K562 (cell line): ENCODE data around the gene ELK4. TPM values are rescaled to one million over a fixed set of nuclear protein-coding genes. Genes with fewer than 3 reads are reported as not detected.

Experiments used
- ATAC-seq: fragments of 200-7000 bp; cut with Tn5 transposase; 3 replicates; pipeline ENCODE4 v1.9.1; 2020; ENCODE audit warnings: moderate library complexity
- BruUV-seq: library from RNA; stranded (reverse); fragments of 400-500 nt; replicated peaks from 2 replicates; lab custom pipeline; 2021; lab: Mats Ljungman, UMichigan
- CTCF ChIA-PET: fragments of 300-600 bp; formaldehyde crosslinking; extraction: SDS; loops from one replicate; lab custom pipeline; 2021; ENCODE audit warnings: low intra/inter-chr PET ratio; lab: Yijun Ruan, JAX
- POLR2A ChIA-PET: fragments of 300-600, 350-650 bp; sonication (Branson Sonifier 250); formaldehyde crosslinking; extraction: SDS; loops from one replicate; lab custom pipeline; 2021; ENCODE audit warnings: antibody characterized with exemption, inconsistent platforms; lab: Yijun Ruan, JAX
- DNase-seq, 4 experiments: peaks; one replicate each; pipeline versions ENCODE4 v3.0.0 to v3.0.0-alpha.2; 2011 to 2018; ENCODE audit warnings: low spot score in 3 of 4, mixed read lengths in 3 of 4; ENCODE audit errors: extremely low read depth in 1 of 4
- FAIRE-seq: peaks from 2 replicates; lab custom pipeline; 2011; peaks lifted over from hg19 to GRCh38; lab: Jason Lieb, UNC
- H2AFZ ChIP-seq: 2 replicates; pipeline ENCODE4 v1.6.0; 2011; ENCODE audit warnings: low read depth, low read length, control low read depth, inconsistent platforms
- H3K27ac ChIP-seq: fragments of 200-600 bp; 3 replicates; pipeline ENCODE4 v1.8.0; 2011; ENCODE audit warnings: low read depth, mild to moderate bottlenecking, control low read depth, inconsistent platforms, low read length, moderate library complexity, mixed read lengths; ENCODE audit errors: extremely low read depth
- H3K27me3 ChIP-seq, 2 experiments: fragments of 300-600 bp in 1 of 2; 2 replicates in 1 of 2; 3 replicates in 1 of 2; pipeline versions ENCODE4 v1.6.0 to v1.8.0; 2011; ENCODE audit warnings: inconsistent platforms in 2 of 2, low read length in 2 of 2, mild to moderate bottlenecking in 1 of 2, mixed read lengths in 1 of 2, moderate library complexity in 1 of 2; ENCODE audit not compliant: control insufficient read depth in 2 of 2, insufficient read depth in 2 of 2
- H3K36me3 ChIP-seq: fragments of 300-600 bp; 3 replicates; pipeline ENCODE4 v1.8.0; 2011; ENCODE audit warnings: mild to moderate bottlenecking, low read length, inconsistent platforms; ENCODE audit not compliant: control insufficient read depth, insufficient read depth
- H3K4me1 ChIP-seq, 2 experiments: fragments of 200-600 bp in 1 of 2; replicated peaks in 1 of 2; 2 replicates in 1 of 2; 3 replicates in 1 of 2; pipeline versions ENCODE4 v1.5.1 to v1.8.0; 2011; ENCODE audit warnings: inconsistent platforms in 2 of 2, low read length in 2 of 2, mild to moderate bottlenecking in 1 of 2, mixed read lengths in 1 of 2, moderate library complexity in 1 of 2; ENCODE audit not compliant: control insufficient read depth in 2 of 2, insufficient read depth in 2 of 2
- H3K4me2 ChIP-seq: 2 replicates; pipeline ENCODE4 v1.6.1; 2011; ENCODE audit warnings: low read length, control low read depth, inconsistent platforms, mixed read lengths; ENCODE audit not compliant: insufficient read depth
- H3K4me3 ChIP-seq: fragments of 200-600 bp; sonication (generic), shearing (Covaris generic); 2 replicates; pipeline ENCODE4 v1.5.1; 2016; ENCODE audit warnings: control low read depth, inconsistent platforms
- H3K79me2 ChIP-seq: fragments of 200-600 bp; 3 replicates; pipeline ENCODE4 v1.8.0; 2011; ENCODE audit warnings: low read length, inconsistent platforms; ENCODE audit not compliant: control insufficient read depth, insufficient read depth
- H3K9ac ChIP-seq, 2 experiments: 2 replicates each; pipeline versions ENCODE4 v1.6.0 to v1.6.1; 2011; ENCODE audit warnings: low read depth in 2 of 2, low read length in 2 of 2, control low read depth in 1 of 2, inconsistent platforms in 1 of 2, mild to moderate bottlenecking in 1 of 2, mixed read lengths in 1 of 2; ENCODE audit not compliant: insufficient read depth in 1 of 2
- H3K9me1 ChIP-seq: one replicate; pipeline ENCODE4 v1.6.0; 2011; ENCODE audit warnings: inconsistent platforms, mild to moderate bottlenecking, low read length, moderate library complexity; ENCODE audit not compliant: control insufficient read depth, insufficient read depth
- H3K9me3 ChIP-seq: replicated peaks from 2 replicates; pipeline ENCODE4 v1.5.1; 2011; ENCODE audit warnings: low read depth, low read length, inconsistent platforms; ENCODE audit not compliant: control insufficient read depth, insufficient read depth
- H4K20me1 ChIP-seq: replicated peaks from 2 replicates; pipeline ENCODE4 v1.6.1; 2011; ENCODE audit warnings: low read length, inconsistent platforms, mixed read lengths; ENCODE audit not compliant: control insufficient read depth, insufficient read depth
- CBFA2T3 ChIP-seq: fragments of 450-650 bp; IDR thresholded peaks from 2 replicates; pipeline ENCODE4 v1.6.1; 2017
- ETV6 ChIP-seq, 3 experiments: fragments of 150-350 bp in 1 of 3; sonication (generic) in 1 of 3; formaldehyde crosslinking in 1 of 3; IDR thresholded peaks; 2 replicates each; pipeline versions ENCODE4 v1.6.1 to v1.8.0; 2014 to 2022; ENCODE audit warnings: borderline replicate concordance in 2 of 3, low read depth in 2 of 3, antibody characterized with exemption in 1 of 3, low read length in 1 of 3, mild to moderate bottlenecking in 1 of 3, missing genetic modification reagents in 1 of 3
- MYC ChIP-seq, 2 experiments: fragments of 250-450 bp in 1 of 2; sonication (Bioruptor Pico) in 1 of 2; IDR thresholded peaks; 2 replicates each; pipeline versions ENCODE4 v1.5.1 to v1.6.1; 2012 to 2021; ENCODE audit warnings: low read depth in 2 of 2, borderline replicate concordance in 1 of 2, improper control_type of control experiment in 1 of 2, low read length in 1 of 2, mild to moderate bottlenecking in 1 of 2, moderate library complexity in 1 of 2
- PCBP2 ChIP-seq: fragments of 200-400 bp; formaldehyde crosslinking; IDR thresholded peaks from 2 replicates; pipeline ENCODE4 v1.6.1; 2018; ENCODE audit warnings: low read length, low read depth, mild to moderate bottlenecking, moderate library complexity; ENCODE audit not compliant: poor library complexity, severe bottlenecking
- ZNF41 ChIP-seq: fragments of 250-450 bp; sonication (Bioruptor Pico); conservative IDR thresholded peaks from 2 replicates; pipeline ENCODE4 v1.4.0; 2020; ENCODE audit warnings: mild to moderate bottlenecking
- WGBS: fragments of 100-300 bp; shearing (Covaris generic); methylation state at CpG from one replicate; pipeline ENCODE4 v1.1.6; 2016; ENCODE audit warnings: low coverage, mixed read lengths; ENCODE audit not compliant: insufficient coverage; ENCODE audit errors: missing lambda C conversion rate; 5-methylcytosine and 5-hydroxymethylcytosine counted together
- in situ Hi-C: fragments of 300-500 bp; cut with MboI; formaldehyde crosslinking; loops from 4 replicates; pipeline ENCODE4 v1.15.0; 2018; ENCODE audit warnings: inconsistent platforms, mixed read lengths
- intact Hi-C: fragments of 100-400 bp; cut with micrococcal nuclease; formaldehyde crosslinking; loops from 2 replicates; pipeline ENCODE4 v1.14.2; 2022
- polyA plus RNA-seq, 8 experiments: library from polyadenylated mRNA; depleted of rRNA in 4 of 8; stranded (reverse) in 5 of 8; unstranded in 3 of 8; fragments of >200 nt; fragmentation: Nextera tagmentation in 2 of 8; fragmentation: Illumina TruSeq in 1 of 8; extraction: Ambion mirVana in 2 of 8; extraction: Trizol in 1 of 8; gene quantifications; 2 replicates each; pipeline versions ENCODE4 v1.2.1 to v1.2.3, GENCODE V29; 2011 to 2014; ENCODE audit warnings: inconsistent platforms in 1 of 8, missing spikeins in 1 of 8
- total RNA-seq, 7 experiments: library from RNA; depleted of rRNA in 6 of 7; stranded (reverse); fragments of >200 nt in 6 of 7; fragmentation: Illumina TruSeq in 2 of 7; extraction: Trizol in 2 of 7; gene quantifications; 2 replicates each; pipeline versions ENCODE4 v1.2.1 to v1.2.3, GENCODE V29; 2011 to 2021; ENCODE audit warnings: low replicate concordance in 1 of 7
- TF ChIP-seq, protein P1 (sequence below): sonication (generic); formaldehyde crosslinking; IDR thresholded peaks from 2 replicates; pipeline ENCODE4 v1.8.1; 2023; ENCODE audit warnings: mild to moderate bottlenecking, missing genetic modification reagents
- TF ChIP-seq, protein P2 (sequence below): IDR thresholded peaks from 2 replicates; pipeline ENCODE4 v1.6.1; 2014; ENCODE audit warnings: antibody characterized with exemption
- TF ChIP-seq, protein P3 (sequence below): sonication (generic); formaldehyde crosslinking; IDR thresholded peaks from 2 replicates; pipeline ENCODE4 v1.4.0; 2020; ENCODE audit warnings: mild to moderate bottlenecking, missing genetic modification reagents

Gene ELK4
- total and polyA plus RNA-seq, 9 of the 15 experiments (the other 6 are each of a cell fraction or from before 2014, with no cell fraction given) = 2.0 to 21.7 (median 9.2) TPM

DNA sequence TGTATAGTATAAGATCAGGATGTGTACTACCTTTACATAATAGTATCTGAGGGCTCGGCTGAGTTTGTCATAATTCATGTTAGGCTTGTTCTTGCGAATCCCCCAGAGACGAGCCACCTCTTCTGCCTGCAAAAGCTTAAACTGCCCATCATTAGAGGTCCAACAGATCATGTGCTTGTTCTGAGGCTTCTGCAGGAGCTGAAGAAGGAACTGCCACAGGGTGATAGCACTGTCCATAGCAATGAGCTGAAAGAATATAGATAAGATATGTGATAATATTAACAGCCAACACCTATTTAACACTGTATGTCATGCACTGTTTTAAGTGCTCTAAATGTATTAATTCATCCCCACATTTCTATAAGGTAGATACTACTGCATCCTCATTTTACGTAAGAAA, 8.2 kb downstream of the ELK4 start:
- Histone ChIP-seq H3K36me3 (peaks cover 77% of the 10 kb centered on the region), H3K27ac (no peak overlapping the region), H4K20me1 (no peaks in the 10 kb centered on the region), H3K9me1 (no peaks in the 10 kb centered on the region), H3K27me3 (no peaks in the 10 kb centered on the region), H3K9me3 (no peaks in the 10 kb centered on the region), H3K4me1 (no peaks in the 10 kb centered on the region; a peak in 2 of 5 replicates), H2AFZ (no peak overlapping the region), H3K9ac (no peak overlapping the region)
- 88% methylated on average over 4 of the region's 4 CpGs for WGBS
- intact Hi-C loops = no loop called here
- DNase-seq = no peak
- no TSS peak for BruUV-seq
- in situ Hi-C loops = no loop called here
- TF ChIP-seq, protein P1, sequence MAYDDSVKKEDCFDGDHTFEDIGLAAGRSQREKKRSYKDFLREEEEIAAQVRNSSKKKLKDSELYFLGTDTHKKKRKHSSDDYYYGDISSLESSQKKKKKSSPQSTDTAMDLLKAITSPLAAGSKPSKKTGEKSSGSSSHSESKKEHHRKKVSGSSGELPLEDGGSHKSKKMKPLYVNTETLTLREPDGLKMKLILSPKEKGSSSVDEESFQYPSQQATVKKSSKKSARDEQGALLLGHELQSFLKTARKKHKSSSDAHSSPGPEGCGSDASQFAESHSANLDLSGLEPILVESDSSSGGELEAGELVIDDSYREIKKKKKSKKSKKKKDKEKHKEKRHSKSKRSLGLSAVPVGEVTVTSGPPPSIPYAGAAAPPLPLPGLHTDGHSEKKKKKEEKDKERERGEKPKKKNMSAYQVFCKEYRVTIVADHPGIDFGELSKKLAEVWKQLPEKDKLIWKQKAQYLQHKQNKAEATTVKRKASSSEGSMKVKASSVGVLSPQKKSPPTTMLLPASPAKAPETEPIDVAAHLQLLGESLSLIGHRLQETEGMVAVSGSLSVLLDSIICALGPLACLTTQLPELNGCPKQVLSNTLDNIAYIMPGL (CRISPR knock-in tag) = no peak
- 0 out of 2 replicates have a peak, but pooled peaks have one; percentile 12 for TF ChIP-seq CBFA2T3
- TF ChIP-seq, all 486 proteins: peak for 1
- H3K79me2 ChIP-seq = peaks cover 55% of the 10 kb centered on the region
- no peak overlapping the region for H3K4me2 ChIP-seq
- ATAC-seq (no peak), FAIRE-seq (no peak)
- no peak overlapping the region for H3K4me3 ChIP-seq
- POLR2A ChIA-PET = interaction anchor here (1.1 to 3.0 kb wide), 3 partner anchors 8 to 27 kb away, joined by 3 to 22 read pairs (median 10); partner anchors contain the start of gene ELK4
- CTCF ChIA-PET = no interaction called here

DNA sequence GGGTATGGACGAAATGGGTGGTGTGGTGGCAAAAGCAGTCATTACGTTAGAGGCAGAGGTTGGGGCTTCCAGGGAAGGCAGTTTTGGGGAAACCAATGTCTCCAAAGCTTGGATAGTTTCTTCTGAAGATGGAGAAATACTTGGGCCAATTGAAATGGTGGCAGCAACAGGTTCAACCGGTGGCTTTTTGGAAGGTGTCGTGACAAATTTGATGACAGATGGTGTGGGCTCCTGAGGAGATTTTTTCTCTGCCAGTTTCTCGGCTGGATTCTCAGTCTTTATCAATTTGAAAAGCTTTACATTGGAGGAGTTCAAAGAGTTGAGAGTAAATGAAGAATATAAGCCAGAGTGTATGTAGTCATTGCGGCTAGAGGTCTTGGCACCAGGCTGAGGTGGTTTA, 11.5 kb downstream of the ELK4 start:
- Histone ChIP-seq H3K9ac (no peak overlapping the region; a peak in 1 of 4 replicates), H3K4me3 (no peak overlapping the region), H3K4me1 (no peaks in the 10 kb centered on the region; a peak in 2 of 5 replicates), H2AFZ (no peak overlapping the region), H3K27me3 (no peaks in the 10 kb centered on the region), H3K27ac (no peak overlapping the region), H3K9me3 (no peaks in the 10 kb centered on the region), H3K4me2 (no peak overlapping the region), H4K20me1 (no peaks in the 10 kb centered on the region), H3K79me2 (peaks cover 25% of the 10 kb centered on the region), H3K36me3 (peaks cover 85% of the 10 kb centered on the region), H3K9me1 (no peaks in the 10 kb centered on the region)
- CTCF ChIA-PET = no interaction called here
- FAIRE-seq = no peak
- intact Hi-C loops = no loop called here
- POLR2A ChIA-PET = interaction anchor here (0.9 to 1.8 kb wide), 2 partner anchors 12 to 18 kb away, joined by 3 to 6 read pairs; partner anchors contain the start of gene ELK4
- TSS peak; percentile 18 for BruUV-seq
- DNase-seq = no peak
- in situ Hi-C loops = no loop called here
- ATAC-seq = no peak
- 91% methylated on average over 6 of the region's 6 CpGs for WGBS
- no peak for TF ChIP-seq ZNF41
- TF ChIP-seq PCBP2 = no peak
- TF ChIP-seq ETV6 (IDR thresholded peaks at IDR 0.05; ENCODE audit: borderline replicate concordance in 1 of 2, low read depth in 2 of 2, low read length in 1 of 2) = no peak
- TF ChIP-seq ETV6 (CRISPR knock-in tag; IDR thresholded peaks at IDR 0.05; ENCODE audit: borderline replicate concordance) = no peak
- no peak for TF ChIP-seq MYC (IDR thresholded peaks at IDR 0.05; ENCODE audit: low read depth, low read length)
- TF ChIP-seq MYC (CRISPR knock-in tag; IDR thresholded peaks at IDR 0.05; ENCODE audit: borderline replicate concordance, low read depth) = no peak
- TF ChIP-seq, protein P2, sequence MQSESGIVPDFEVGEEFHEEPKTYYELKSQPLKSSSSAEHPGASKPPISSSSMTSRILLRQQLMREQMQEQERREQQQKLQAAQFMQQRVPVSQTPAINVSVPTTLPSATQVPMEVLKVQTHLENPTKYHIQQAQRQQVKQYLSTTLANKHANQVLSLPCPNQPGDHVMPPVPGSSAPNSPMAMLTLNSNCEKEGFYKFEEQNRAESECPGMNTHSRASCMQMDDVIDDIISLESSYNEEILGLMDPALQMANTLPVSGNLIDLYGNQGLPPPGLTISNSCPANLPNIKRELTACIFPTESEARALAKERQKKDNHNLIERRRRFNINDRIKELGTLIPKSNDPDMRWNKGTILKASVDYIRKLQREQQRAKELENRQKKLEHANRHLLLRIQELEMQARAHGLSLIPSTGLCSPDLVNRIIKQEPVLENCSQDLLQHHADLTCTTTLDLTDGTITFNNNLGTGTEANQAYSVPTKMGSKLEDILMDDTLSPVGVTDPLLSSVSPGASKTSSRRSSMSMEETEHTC = no peak
- TF ChIP-seq, protein P3, sequence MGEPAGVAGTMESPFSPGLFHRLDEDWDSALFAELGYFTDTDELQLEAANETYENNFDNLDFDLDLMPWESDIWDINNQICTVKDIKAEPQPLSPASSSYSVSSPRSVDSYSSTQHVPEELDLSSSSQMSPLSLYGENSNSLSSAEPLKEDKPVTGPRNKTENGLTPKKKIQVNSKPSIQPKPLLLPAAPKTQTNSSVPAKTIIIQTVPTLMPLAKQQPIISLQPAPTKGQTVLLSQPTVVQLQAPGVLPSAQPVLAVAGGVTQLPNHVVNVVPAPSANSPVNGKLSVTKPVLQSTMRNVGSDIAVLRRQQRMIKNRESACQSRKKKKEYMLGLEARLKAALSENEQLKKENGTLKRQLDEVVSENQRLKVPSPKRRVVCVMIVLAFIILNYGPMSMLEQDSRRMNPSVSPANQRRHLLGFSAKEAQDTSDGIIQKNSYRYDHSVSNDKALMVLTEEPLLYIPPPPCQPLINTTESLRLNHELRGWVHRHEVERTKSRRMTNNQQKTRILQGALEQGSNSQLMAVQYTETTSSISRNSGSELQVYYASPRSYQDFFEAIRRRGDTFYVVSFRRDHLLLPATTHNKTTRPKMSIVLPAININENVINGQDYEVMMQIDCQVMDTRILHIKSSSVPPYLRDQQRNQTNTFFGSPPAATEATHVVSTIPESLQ (CRISPR knock-in tag) = no peak
